Measurements from ENCODE around the gene SDK1. TPM values are rescaled to one million over a fixed set of nuclear protein-coding genes. Genes with fewer than 3 reads are reported as not detected.

Gene SDK1
- total RNA-seq, 2 experiments from 2014 or later = 0.19 to 0.36 TPM

DNA sequence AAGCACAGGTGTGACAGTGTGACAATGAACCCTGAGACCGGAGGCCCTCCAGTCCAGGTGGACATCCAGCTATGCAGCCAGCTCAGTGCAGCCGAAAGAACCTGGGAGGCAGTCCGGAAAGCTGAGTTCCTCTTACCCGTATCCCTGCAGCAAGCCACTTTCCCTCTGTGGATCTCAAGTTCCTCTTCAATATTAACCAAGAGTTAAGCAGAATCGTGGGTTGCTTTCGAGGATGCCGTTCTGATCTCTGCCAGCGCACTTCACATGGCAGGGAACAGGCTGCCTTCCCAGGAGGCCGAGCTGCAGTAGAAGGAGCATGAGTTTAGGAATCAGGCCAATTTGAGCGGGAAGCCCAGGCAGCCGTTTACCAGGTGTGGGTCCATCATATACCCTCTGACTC lies 591.6 kb downstream of the SDK1 start:
- no peak for DNase-seq (ENCODE audit: low spot score)
- intact Hi-C loops (cut with micrococcal nuclease; ENCODE audit: unreplicated experiment) = loop anchor here (10.0 kb wide), 1 partner anchor 1028 kb away; no protein-coding TSS in a partner anchor
- H3K4me1 ChIP-seq (ENCODE audit: insufficient read depth, low read length, poor library complexity, severe bottlenecking) = no peaks in the 10 kb centered on the region
- no peaks in the 10 kb centered on the region for H4K20me1 ChIP-seq (ENCODE audit: insufficient read depth, low read length)
- no peak overlapping the region for H3K4me3 ChIP-seq (ENCODE audit: low read depth, low read length, poor library complexity, severe bottlenecking)
- TF ChIP-seq, protein P1, sequence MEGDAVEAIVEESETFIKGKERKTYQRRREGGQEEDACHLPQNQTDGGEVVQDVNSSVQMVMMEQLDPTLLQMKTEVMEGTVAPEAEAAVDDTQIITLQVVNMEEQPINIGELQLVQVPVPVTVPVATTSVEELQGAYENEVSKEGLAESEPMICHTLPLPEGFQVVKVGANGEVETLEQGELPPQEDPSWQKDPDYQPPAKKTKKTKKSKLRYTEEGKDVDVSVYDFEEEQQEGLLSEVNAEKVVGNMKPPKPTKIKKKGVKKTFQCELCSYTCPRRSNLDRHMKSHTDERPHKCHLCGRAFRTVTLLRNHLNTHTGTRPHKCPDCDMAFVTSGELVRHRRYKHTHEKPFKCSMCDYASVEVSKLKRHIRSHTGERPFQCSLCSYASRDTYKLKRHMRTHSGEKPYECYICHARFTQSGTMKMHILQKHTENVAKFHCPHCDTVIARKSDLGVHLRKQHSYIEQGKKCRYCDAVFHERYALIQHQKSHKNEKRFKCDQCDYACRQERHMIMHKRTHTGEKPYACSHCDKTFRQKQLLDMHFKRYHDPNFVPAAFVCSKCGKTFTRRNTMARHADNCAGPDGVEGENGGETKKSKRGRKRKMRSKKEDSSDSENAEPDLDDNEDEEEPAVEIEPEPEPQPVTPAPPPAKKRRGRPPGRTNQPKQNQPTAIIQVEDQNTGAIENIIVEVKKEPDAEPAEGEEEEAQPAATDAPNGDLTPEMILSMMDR (conservative IDR thresholded peaks at IDR 0.05; ENCODE audit: low read length) = no peak
- no peak for TF ChIP-seq EZH2phosphoT487 (IDR thresholded peaks at IDR 0.05; ENCODE audit: borderline replicate concordance, low read depth, low read length)
- ChIA-PET CTCF (ENCODE audit: unreplicated experiment) (no interaction called here), POLR2A (no interaction called here)
- H3K4me2 ChIP-seq (ENCODE audit: low read length) = no peak overlapping the region
- no peaks in the 10 kb centered on the region for H3K9me2 ChIP-seq (ENCODE audit: insufficient read depth, low read length)
- no peaks in the 10 kb centered on the region for H3K9me3 ChIP-seq (ENCODE audit: low read length)
- no TSS peak for BruUV-seq (replicated peaks)
- no peak overlapping the region for H2AFZ ChIP-seq (ENCODE audit: low read length)
- no peaks in the 10 kb centered on the region for H3K79me2 ChIP-seq (ENCODE audit: insufficient read depth, low read depth, low read length)
- H3K36me3 ChIP-seq (ENCODE audit: insufficient read depth, low read length) = no peaks in the 10 kb centered on the region
- no peak overlapping the region for H3K27ac ChIP-seq (ENCODE audit: low read depth, low read length, poor library complexity, severe bottlenecking)

DNA sequence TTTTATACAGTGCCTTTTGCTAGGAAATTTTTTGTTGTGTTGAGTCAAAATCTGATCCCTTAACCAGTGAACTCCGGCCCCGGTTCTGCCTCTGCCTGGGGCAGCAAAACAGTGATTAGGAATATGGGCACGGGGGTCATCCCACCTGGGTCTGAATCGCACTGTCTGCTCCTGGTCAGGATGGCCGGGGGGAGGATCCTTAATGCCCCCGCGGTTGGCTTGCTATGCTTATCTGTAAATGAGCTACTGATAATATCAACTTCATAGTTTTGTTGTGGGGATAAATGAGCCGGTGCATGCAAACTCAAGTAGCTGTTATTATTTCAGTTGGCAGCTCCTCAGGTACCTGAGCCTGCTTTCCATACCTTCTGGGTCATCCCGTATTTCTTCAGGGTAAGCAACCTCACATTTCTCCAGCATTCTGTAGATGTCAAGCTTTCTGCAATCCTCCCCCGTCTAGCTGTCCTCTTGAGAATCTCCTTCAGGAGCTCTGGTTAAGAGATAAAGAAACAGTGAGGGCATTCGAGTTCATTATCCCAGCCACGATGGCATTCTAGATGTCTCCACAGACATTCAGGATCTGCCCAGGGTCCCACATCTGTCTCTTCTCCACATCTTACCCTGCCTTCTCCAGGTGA lies 592.2 kb downstream of the SDK1 start:
- TF ChIP-seq EZH2phosphoT487 (IDR thresholded peaks at IDR 0.05; ENCODE audit: borderline replicate concordance, low read depth, low read length) = no peak
- TF ChIP-seq, protein P1 (conservative IDR thresholded peaks at IDR 0.05; ENCODE audit: low read length) = no peak
- Histone ChIP-seq H3K36me3 (ENCODE audit: insufficient read depth, low read length) (no peaks in the 10 kb centered on the region), H3K27ac (ENCODE audit: low read depth, low read length, poor library complexity, severe bottlenecking) (no peak overlapping the region), H3K79me2 (ENCODE audit: insufficient read depth, low read depth, low read length) (no peaks in the 10 kb centered on the region), H2AFZ (ENCODE audit: low read length) (no peak overlapping the region), H3K4me2 (ENCODE audit: low read length) (no peak overlapping the region), H3K4me1 (ENCODE audit: insufficient read depth, low read length, poor library complexity, severe bottlenecking) (no peaks in the 10 kb centered on the region), H4K20me1 (ENCODE audit: insufficient read depth, low read length) (no peaks in the 10 kb centered on the region), H3K4me3 (ENCODE audit: low read depth, low read length, poor library complexity, severe bottlenecking) (no peak overlapping the region), H3K9me3 (ENCODE audit: low read length) (no peaks in the 10 kb centered on the region), H3K9me2 (ENCODE audit: insufficient read depth, low read length) (no peaks in the 10 kb centered on the region)
- ChIA-PET CTCF (ENCODE audit: unreplicated experiment) (no interaction called here), POLR2A (no interaction called here)
- intact Hi-C loops (cut with micrococcal nuclease; ENCODE audit: unreplicated experiment) = loop anchor here (10.0 kb wide), 1 partner anchor 1028 kb away; no protein-coding TSS in a partner anchor
- DNase-seq (ENCODE audit: low spot score) = no peak
- no TSS peak for BruUV-seq (replicated peaks)

- no peak overlapping the region for H3K4me3 ChIP-seq (ENCODE audit: low read depth, low read length, poor library complexity, severe bottlenecking)
- no peak overlapping the region for H3K4me2 ChIP-seq (ENCODE audit: low read length)
- H2AFZ ChIP-seq (ENCODE audit: low read length) = no peak overlapping the region
- BruUV-seq (replicated peaks) = no TSS peak
- CTCF ChIA-PET (ENCODE audit: unreplicated experiment) = interaction anchor here (0.6 kb wide), 1 partner anchor 103 kb away, joined by 9 read pairs; no protein-coding TSS in a partner anchor
- H3K9me2 ChIP-seq (ENCODE audit: insufficient read depth, low read length) = no peaks in the 10 kb centered on the region
- H3K27ac ChIP-seq (ENCODE audit: low read depth, low read length, poor library complexity, severe bottlenecking) = no peak overlapping the region
- POLR2A ChIA-PET = interaction anchor here (0.6 to 0.7 kb wide), 2 partner anchors 14 to 16 kb away, joined by 3 to 4 read pairs; no protein-coding TSS in a partner anchor
- H3K79me2 ChIP-seq (ENCODE audit: insufficient read depth, low read depth, low read length) = no peaks in the 10 kb centered on the region
- TF ChIP-seq, protein P1 (conservative IDR thresholded peaks at IDR 0.05; ENCODE audit: low read length) = no peak
- no peak for TF ChIP-seq EZH2phosphoT487 (IDR thresholded peaks at IDR 0.05; ENCODE audit: borderline replicate concordance, low read depth, low read length)
- no peak for DNase-seq (ENCODE audit: low spot score)
- H3K36me3 ChIP-seq (ENCODE audit: insufficient read depth, low read length) = no peaks in the 10 kb centered on the region
- intact Hi-C loops (cut with micrococcal nuclease; ENCODE audit: unreplicated experiment) = loop anchor here (10.0 kb wide), 1 partner anchor 1029 kb away; no protein-coding TSS in a partner anchor
- no peaks in the 10 kb centered on the region for H3K4me1 ChIP-seq (ENCODE audit: insufficient read depth, low read length, poor library complexity, severe bottlenecking)
- no peaks in the 10 kb centered on the region for H3K9me3 ChIP-seq (ENCODE audit: low read length)
- no peaks in the 10 kb centered on the region for H4K20me1 ChIP-seq (ENCODE audit: insufficient read depth, low read length)
Measured at GRCh38 chr7:3893789-3894153, 592.7 kb downstream of the SDK1 start.

Data from OCI-LY7 (cell line).